ENCODE results near the gene SH3RF2. TPM values are rescaled to one million over a fixed set of nuclear protein-coding genes. Genes with fewer than 3 reads are reported as not detected.

The SH3RF2 gene
- total RNA-seq, 4 donors from 2014 or later: 129 to 334 (median 160) TPM

- Histone ChIP-seq H3K4me1 (no peaks in the 10 kb centered on the region), H3K36me3 (peaks cover 43% of the 10 kb centered on the region), H3K27me3 (no peaks in the 10 kb centered on the region), H3K4me3 (no peak overlapping the region), H3K9me3 (no peaks in the 10 kb centered on the region), H3K27ac (no peak overlapping the region)
- DNase-seq (ENCODE audit: low spot score in 2 of 2): no peak
- 92% methylated on average over 5 of the region's 5 CpGs for WGBS
- TF ChIP-seq POLR2A (IDR thresholded peaks at IDR 0.05): no peak
- TF ChIP-seq EP300 (IDR thresholded peaks at IDR 0.05): no peak
- TF ChIP-seq CTCF (IDR thresholded peaks at IDR 0.05): no peak
- no peak for TF ChIP-seq POLR2AphosphoS5 (IDR thresholded peaks at IDR 0.05)
These were observed 176.1 kb downstream of the SH3RF2 start for GRCh38 chr5:146112476-146112875.

Other genes with a start within 250 kb of the SH3RF2 start
- 10 to 100 TPM in 1 of 4 donors, 1 to 10 TPM in 3; 3.0 to 17.9 (median 4.3) TPM for gene PRELID2, start 101.2 kb upstream of the SH3RF2 start, total RNA-seq
- under 1 TPM in 2 of 4 donors, not detected in 2; 0.47 to 0.76 TPM for gene GRXCR2, start 63.6 kb upstream of the SH3RF2 start, total RNA-seq
- not detected for gene PLAC8L1, start 169.0 kb downstream of the SH3RF2 start, total RNA-seq
- 10 to 100 TPM; 55.5 to 94.1 (median 64.1) TPM for gene LARS1, start 246.1 kb downstream of the SH3RF2 start, total RNA-seq

Measured in suprapubic skin (tissue), 4 donors.